Hematopoietic multipotent progenitor cell (in vitro differentiated cells): ENCODE data around the gene DCX. TPM values are rescaled to one million over a fixed set of nuclear protein-coding genes. Genes with fewer than 3 reads are reported as not detected.

Source experiments
- DNase-seq, 3 donors: peaks; one replicate each; pipeline ENCODE4 v3.0.0-alpha.2; 2011 to 2015; ENCODE audit warnings: low read depth in 2 of 3, low spot score in 2 of 3
- total RNA-seq: library from RNA; depleted of rRNA; stranded (reverse); fragments of >200 nt; gene quantifications from one replicate; pipeline ENCODE4 v1.2.3, GENCODE V29; 2012

The DCX gene
- under 0.01 TPM for total RNA-seq

DNA sequence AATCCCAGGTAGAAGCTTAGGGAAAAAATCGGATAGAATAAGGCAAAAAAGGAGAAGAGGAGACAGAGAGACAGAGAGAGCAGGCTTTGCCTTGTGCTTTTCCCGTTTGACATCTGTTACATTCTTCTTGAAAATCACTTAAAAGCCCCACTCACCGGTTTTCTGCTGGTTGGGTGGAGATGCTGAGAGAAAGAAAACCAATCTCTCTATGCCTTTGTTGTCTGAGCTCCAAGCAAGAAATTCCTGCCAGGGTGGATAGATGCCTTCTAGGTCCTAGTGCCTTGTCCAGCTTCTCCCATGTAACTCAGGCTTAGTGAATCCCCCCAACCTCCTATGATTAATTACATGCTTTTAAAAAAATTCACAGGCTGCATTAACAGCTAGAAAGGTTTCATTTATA is at the start of gene DCX:
DCX (minus strand) TSS at position 210 of the 400 bp plus-strand sequence. CDS start 1,794 bp downstream, outside the sequence.
- DNase-seq, result no peak

DNA sequence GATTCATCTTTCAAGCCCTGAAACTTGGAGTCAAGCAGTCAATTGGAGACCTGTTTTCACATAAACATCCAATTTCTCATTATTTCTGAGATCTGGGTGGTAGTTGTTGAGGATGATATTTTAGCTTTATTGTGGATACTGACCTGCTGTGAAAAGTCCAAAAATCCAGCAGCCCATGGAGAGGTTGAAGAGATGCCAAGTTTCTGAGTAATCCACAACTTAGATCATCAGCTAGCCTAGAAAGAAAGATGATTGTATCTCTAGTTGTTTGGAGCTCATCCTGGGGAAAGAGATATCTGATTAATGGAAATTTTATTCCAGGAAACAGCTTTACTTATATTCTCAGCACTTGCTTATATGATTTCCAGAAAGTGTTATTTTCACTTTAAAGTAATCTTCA is 48.6 kb upstream of the DCX start:
- DNase-seq, result no peak

DNA sequence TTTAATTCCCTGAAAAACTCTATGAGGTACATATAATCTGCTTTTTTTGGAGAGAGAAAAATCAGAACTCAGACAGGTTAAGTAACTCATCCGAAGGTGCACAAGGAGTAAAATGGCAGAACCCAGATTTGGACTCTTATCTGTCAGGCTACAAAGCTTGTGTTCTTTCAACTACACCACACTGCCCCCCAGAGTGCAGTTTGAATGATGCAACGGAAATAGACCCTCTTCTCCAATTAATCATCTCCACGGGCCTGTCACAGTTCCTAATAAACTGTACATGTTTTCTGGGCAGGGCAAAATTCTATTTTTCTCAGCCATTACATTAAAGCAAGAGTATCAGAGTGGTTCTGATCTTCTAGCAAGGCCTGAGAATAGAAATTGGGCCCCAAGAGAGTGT is 35.3 kb upstream of the DCX start:
- peak in 2 of 3 donors; percentile 32 to 52 for DNase-seq

DNA sequence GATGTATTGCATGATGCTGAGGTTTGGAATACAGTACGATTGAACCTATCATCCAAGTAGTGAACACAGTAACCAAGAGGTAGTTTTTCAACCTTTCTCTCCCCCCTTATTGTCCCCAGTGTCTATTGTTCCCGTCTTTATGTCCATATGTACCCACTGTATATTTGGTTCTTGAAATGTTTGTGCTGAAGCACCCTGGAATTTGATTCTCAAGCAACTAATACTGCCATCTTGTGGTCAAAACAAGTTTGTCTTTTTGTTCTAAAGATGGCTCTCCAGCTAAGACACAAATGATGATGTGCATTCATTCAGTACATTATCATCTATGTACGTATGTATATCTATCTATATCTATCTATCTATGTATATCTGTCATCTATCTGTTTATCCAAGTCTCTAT is 33.5 kb upstream of the DCX start:
- DNase-seq, result peak; percentile 1 to 59 (median 17)

DNA sequence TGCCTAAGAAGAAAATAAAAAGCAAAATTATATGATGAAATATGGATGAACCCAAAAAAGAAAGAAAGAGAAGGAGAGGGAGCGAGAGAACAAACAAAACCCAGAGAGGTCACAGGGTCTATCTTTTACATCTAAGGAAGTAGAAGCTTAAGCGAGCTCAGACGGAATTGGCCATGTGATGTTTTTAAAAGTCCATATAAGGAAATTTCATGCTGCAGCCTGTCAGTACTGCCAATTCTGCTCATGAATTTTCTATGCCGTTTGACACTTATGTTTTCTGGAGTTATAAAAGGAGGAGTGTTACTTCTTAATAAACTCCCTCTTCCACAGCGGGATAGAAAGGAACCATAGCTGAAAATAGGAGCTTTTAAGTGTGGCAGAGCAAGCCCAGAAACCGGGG is 32.9 kb upstream of the DCX start:
- peak in 1 of 3 donors; percentile 3 for DNase-seq

DNA sequence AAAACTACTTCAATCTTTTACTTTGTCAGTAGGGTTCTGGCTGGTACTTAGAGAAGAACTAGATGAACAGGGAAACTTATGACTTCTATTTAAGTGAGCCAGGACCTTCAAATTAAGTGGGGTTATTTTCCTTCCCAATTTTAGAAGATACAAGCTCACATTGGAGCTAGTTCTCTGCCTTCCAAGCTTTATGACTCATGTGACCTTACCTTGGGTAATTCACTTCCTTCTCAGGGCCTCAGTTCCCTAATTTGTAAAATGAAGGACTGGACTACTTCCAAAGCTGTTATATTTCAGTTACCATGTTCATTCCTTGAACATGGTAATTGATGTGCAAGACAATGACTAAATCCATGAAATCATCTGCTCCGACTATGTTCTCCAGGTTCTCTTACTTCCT is 32.0 kb upstream of the DCX start:
- no peak for DNase-seq

DNA sequence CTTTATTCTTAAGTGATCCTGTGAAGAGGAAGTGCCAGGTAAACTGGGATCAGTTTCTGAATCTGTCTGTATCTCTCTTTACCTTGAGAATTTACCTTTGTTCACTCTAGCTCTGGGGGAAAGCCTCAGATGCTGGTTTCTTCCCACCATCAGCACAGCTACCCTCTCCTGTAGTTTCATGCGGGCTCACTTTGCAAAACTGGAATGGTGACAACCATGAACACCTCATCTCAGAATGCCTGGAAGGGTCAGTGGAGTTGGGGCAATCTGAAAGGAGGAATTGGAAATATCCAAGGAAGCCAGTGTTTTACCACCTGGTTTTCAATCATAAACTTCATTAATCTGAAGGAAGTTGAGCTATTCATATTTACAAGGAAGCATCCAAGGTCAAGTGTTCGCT is 30.8 kb upstream of the DCX start:
- DNase-seq, result no peak

DNA sequence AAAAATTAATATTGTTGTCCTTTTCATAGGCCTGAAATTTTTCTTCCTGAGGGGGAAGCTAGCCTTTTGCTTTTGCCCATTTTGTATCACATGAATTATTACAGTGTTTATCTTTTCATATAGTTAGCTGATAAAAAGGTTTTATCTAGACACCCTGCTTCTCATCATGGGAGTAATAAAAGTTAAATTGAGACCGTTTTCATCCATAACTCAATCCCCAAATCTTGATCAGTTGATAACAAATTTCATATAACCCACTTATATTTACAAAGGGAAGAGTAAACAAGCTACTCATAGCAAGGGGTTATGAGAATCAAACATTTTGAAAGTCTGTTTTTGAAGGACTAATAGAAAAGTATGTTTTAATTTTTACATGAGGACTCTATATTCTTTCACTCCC is 23.5 kb upstream of the DCX start:
- no peak for DNase-seq

DNA sequence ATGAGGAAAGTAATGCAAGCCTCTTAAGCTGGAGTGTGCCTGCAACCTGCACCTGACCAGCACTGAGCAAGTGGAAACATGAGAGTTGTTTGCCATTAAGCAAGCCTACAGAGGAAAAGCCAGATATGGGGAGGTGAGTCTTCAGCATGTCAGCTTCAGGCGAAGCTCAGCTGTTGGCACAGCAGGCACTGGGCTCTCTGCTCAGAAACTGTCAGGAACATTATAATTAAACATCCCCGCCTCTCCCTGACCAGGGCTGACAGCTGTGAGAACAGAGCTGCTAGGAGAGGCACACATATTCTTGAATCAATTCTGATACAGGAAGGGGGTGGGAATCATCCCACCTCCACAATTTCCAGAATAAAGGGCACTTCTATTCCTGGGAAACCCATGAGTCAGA is 19.0 kb upstream of the DCX start:
- no peak for DNase-seq

DNA sequence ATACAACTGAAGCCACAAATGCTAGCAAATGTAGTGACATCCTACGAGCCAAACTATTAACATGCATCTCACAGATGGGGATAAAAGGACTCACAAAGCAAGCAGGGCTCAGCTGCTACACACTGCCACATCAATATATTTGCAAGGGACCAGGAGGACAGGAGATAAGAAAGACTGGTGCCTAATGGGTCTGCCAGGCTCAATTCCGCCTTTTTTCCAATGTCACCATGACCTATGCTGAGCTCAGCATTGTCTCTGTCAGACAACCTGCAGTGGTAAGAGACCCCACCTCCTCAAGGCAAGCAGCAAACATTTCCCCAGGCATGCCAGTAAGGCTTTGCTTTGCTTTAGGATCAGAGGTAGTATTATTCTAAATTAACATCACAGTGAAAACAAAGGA is 435 bp downstream of the DCX start:
- DNase-seq, result no peak

DNA sequence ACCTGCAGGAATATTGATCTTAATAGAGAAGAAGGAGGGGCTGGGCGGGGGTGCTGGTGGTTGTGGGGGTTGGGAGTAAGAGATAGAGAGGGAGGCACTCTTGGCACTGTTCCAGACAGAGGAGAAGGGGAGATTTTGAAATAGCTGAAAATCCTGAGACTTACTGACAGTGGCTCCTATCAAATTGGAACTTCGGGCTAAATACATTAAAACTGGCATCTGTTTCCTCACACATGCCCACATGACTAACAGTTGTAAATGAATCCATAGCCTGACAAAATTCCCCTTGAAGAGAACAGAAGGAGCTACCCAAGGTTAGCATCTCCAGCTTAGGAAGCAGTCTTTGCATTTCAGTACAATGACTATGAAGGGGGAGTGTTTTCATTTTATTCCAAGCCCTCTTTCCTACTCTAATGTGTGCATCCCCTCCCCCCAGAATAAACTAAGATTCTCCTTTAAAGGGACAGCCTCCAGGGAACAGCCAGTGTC is 1.4 kb downstream of the DCX start:
- DNase-seq, result no peak

DNA sequence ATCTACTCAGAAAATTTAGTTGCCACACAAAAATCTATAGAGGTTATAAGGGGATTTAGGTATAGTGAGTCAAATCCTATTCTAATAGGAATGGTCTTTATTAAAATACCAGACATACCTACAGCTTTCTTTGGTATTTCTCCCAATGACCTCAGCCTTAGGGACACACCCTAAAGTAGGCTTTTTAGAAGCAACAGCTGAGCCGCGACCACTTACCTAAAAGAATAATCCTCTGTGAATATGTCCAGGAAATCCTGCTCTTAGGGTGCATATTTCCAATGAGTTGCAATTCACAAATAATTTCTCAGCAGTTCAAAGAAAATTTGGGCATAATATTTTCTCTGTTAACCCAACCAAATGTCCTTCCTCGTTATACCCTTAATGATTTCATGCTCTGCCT is 2.7 kb downstream of the DCX start:
- no peak for DNase-seq

DNA sequence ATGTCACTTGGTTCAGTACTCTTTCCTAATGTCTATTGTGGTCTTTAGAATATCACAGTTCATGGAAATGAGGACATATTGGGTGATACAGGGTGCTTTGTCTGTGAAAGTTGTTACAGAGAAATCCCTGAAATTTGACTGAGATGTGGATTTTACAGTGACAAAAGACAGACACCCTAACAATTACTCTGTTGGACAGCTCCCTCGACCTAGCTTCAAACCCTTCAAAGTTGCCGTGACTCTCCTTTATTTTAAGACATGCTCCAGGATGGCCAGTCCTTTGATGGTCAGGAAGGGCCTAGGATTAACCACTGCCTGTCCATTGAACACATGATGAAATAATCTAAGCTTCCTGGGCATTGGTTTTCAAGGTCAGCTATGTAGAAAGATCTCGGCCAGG is 4.0 kb downstream of the DCX start:
- no peak for DNase-seq

DNA sequence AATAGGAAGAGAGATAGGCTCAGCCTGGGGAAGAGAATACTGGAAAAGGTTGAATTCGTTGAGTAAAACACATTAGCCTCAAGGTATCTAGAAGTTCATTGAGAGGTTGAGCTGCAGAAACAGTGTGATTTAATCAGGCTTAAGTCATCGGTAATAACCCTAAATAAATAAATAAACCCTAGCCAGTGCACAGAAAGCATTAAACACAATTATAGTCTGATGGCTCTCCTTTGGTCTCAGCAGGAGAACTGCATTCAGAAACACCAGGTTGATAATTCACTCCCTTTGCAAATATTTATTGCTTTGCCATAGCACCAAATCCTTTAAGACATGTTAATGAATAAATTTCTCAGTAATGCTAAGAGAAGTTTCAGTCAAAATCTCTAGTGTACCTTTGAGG is 9.6 kb downstream of the DCX start:
- no peak for DNase-seq

DNA sequence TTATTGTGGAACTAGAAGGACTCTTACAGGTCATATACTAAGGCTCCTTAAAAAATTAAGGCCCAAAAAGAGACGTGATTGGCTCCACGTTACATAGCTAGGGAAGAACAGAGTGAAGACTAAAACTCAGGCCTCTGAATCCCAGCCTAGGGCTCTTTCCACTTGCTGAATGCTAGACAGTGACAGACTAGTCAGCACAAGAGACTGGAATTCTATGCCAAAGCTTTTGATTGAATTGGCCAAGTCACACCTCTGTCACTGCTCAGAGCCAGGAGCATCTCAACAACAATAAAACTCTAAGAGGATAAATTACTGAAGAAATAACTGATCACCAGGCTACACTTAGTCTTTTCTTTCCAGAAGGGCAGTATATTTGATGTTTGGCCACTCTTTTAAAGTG is 16.8 kb downstream of the DCX start:
- no peak for DNase-seq

DNA sequence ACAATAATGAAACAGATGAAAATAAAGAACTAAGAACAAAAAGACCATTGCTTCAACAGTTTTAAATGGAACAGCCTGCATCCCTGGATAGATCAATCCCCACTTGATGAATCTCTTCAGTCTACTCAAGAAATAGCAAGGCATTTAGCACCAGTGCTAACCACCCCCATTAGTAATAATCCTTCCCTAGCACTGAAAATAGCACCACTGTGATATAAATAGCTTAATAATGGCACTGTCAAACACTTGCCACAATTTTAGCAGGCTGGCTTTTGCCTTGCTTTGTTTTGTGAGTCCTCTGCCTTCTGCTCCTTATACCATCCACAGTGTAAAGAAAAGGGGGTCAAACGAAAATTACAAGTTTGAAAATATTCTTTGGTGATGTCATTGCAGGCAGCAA is 17.4 kb downstream of the DCX start:
- no peak for DNase-seq

DNA sequence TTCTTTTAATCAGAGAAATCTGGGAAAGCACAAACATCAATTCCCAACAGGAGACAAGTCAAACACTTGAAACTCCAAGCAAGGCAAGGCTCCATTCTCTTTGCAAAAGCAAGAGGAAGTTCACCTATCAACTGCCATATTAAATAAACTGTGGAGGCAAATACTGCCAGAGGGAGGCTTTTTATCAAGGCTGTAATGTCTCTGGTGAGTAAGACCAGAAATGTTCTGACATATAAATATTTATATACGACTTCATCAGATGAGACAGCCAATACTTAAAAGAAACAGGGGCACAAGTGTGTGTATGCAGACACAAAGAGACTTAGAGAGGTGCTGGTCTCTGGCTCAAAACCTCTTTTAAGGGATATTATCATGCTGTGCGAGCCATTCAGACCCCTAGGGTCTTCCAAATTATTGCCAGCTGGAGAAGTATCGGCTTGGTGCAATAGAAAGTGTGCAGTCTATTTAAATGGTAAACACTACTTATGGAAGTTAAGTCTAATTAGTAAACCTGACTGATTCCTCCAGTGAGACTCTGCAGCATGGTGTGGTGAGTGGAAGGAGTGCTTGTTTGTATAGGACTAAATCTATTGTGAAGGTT is 24.4 kb downstream of the DCX start:
- no peak for DNase-seq

DNA sequence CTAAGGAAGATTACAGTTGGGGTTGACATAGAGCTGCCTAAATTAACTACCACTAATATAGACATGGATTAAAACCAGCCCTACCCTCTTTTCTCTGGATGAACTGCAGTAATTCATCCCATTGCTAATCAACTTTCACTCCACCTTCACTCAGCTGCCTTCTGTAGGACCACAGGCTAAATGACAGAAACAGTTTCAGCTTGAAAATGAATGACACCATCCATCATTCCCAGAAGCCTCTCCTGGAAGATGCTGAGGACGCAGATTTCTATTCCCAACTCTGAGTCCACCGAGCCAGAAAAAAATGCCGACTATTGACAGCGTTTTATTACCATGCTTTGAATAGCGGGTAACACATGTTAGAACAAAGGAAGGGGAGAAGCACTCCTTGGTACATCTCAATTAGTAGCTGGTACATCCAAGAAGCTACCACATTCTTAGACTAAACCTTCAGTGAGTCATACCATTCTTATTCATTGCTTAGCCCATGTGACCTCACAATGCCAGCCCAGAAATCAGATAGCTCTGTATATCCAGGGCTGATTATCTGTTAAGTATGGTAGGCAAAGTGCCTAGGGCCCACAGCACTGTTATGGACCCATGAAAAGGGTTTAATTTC is 25.3 kb downstream of the DCX start:
- DNase-seq, result no peak

DNA sequence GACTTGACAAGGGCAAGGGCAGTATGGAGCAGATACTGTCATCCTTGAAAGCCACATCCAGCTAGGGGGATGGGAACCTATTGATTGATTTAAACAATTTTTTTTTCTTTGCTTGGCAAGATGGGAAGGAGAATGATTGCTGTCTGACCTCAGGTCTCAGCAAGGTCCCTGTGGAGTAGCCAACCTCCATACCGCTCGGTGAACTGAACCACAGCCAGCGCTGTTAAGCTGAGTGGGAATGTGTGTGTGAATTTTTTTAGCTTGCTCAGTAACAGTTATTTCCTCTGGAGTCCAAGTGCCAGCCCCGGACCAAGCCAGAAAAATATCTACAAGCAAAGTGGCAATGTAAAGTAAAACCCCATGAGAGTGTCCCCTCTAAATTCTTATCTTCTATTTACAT is 25.9 kb downstream of the DCX start:
- no peak for DNase-seq

DNA sequence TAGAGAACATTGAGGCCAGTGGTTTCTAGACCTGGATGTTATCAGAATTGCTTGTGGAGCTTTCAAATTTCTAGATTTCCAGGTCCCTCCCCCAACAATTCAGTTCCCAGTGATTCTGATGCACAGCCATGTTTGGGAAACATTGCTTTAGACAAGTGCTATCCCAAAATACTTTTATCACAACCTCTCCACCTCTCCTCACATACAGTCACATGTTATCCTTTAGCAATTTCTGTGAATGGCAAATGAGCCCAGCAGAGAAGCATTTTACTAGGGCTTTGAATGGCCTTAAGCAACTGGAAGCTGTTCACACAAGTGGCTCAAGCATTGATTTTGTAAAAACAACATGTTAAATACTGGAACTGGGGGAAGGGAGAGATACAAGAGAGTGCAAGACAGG is 29.7 kb downstream of the DCX start:
- no peak for DNase-seq

DNA sequence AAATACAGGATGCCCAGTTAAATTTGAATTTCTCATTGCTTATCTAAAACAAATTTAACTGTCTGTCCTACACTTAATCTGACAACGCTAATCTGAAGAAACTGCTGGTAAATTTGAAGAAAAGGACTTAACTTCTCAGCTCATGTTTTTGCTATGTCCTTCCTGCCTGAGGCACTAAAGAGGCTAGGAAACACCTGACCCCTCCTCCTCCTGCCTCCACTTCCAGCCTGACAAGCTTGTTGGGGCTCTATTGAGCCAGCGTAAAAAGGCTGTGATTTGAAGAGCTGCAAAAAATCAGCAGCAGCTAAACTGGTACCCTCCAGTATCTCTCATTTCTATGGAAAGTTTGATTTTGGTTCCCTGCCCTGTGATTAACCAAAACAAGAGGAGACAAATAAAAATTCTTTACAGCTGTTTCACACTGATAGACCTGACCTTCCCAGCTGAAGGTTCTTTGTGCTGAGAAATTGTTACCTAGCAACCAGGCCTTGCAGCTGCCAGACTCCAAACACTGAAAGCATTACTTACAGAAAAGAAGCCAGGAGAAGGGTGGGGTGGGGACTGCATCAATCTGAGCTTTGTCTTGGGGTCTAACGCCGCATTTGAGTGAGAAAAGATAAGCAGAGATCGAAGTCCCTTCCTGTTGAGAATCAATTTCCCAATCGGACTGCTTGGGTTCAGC is 35.0 kb downstream of the DCX start:
- no peak for DNase-seq

DNA sequence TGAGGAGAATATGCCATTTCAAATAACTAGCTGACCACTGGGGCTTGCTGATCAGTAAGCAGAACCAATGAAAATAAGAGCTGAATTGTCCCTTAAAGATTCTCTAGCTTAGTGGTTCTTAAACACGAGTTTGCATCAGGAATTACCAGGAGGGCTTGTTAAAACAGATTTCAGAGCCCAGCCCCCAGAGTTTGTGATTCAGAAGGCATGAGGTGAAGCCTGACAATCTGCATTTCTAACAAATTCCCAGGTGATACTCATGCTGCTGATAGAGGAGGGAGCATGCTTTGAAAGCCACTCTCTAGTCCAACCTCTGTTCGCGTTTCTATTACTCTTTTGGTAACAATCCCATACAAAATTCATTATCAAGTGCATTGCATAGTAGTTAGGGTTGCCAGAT is 35.5 kb downstream of the DCX start:
- no peak for DNase-seq
